Measurements from ENCODE around the gene MCRIP2. TPM values are rescaled to one million over a fixed set of nuclear protein-coding genes. Genes with fewer than 3 reads are reported as not detected.

Gene MCRIP2
- total and polyA plus RNA-seq, 9 of the 15 experiments (the other 6 are each of a cell fraction or from before 2014, with no cell fraction given), result 0.80 to 120 (median 35.2) TPM

GRCh38 chr16:637081-638018 lies 4.3 kb upstream of the MCRIP2 start (continued):
- TF ChIP-seq, protein P1, sequence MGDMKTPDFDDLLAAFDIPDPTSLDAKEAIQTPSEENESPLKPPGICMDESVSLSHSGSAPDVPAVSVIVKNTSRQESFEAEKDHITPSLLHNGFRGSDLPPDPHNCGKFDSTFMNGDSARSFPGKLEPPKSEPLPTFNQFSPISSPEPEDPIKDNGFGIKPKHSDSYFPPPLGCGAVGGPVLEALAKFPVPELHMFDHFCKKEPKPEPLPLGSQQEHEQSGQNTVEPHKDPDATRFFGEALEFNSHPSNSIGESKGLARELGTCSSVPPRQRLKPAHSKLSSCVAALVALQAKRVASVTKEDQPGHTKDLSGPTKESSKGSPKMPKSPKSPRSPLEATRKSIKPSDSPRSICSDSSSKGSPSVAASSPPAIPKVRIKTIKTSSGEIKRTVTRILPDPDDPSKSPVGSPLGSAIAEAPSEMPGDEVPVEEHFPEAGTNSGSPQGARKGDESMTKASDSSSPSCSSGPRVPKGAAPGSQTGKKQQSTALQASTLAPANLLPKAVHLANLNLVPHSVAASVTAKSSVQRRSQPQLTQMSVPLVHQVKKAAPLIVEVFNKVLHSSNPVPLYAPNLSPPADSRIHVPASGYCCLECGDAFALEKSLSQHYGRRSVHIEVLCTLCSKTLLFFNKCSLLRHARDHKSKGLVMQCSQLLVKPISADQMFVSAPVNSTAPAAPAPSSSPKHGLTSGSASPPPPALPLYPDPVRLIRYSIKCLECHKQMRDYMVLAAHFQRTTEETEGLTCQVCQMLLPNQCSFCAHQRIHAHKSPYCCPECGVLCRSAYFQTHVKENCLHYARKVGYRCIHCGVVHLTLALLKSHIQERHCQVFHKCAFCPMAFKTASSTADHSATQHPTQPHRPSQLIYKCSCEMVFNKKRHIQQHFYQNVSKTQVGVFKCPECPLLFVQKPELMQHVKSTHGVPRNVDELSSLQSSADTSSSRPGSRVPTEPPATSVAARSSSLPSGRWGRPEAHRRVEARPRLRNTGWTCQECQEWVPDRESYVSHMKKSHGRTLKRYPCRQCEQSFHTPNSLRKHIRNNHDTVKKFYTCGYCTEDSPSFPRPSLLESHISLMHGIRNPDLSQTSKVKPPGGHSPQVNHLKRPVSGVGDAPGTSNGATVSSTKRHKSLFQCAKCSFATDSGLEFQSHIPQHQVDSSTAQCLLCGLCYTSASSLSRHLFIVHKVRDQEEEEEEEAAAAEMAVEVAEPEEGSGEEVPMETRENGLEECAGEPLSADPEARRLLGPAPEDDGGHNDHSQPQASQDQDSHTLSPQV (IDR thresholded peaks at IDR 0.05), result peak; percentile 42; the same call in 1 of the 2 replicates
- TF ChIP-seq ZNF57 (CRISPR knock-in tag; IDR thresholded peaks at IDR 0.05), result no peak
- TF ChIP-seq, protein P2, sequence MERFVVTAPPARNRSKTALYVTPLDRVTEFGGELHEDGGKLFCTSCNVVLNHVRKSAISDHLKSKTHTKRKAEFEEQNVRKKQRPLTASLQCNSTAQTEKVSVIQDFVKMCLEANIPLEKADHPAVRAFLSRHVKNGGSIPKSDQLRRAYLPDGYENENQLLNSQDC (CRISPR knock-in tag; IDR thresholded peaks at IDR 0.05), result no peak
- TF ChIP-seq, protein P3, sequence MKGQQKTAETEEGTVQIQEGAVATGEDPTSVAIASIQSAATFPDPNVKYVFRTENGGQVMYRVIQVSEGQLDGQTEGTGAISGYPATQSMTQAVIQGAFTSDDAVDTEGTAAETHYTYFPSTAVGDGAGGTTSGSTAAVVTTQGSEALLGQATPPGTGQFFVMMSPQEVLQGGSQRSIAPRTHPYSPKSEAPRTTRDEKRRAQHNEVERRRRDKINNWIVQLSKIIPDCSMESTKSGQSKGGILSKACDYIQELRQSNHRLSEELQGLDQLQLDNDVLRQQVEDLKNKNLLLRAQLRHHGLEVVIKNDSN (CRISPR knock-in tag; IDR thresholded peaks at IDR 0.05), result peak; percentile 92
- TF ChIP-seq PTTG1 (tag; IDR thresholded peaks at IDR 0.05; ENCODE audit: low read depth), result no peak
- TF ChIP-seq MYNN (IDR thresholded peaks at IDR 0.05), result 0 out of 2 replicates have a peak, but pooled peaks have one; percentile 8
- no peak for TF ChIP-seq MYNN (CRISPR knock-in tag; IDR thresholded peaks at IDR 0.05)
- 0 out of 2 replicates have a peak, but pooled peaks have one; percentile 53 for TF ChIP-seq ARID4B (CRISPR knock-in tag; IDR thresholded peaks at IDR 0.05)
- 0 out of 2 replicates have a peak, but pooled peaks have one; percentile 35 for TF ChIP-seq POLR2G (IDR thresholded peaks at IDR 0.05; ENCODE audit: low read depth, low read length)
- TF ChIP-seq FOXM1 (IDR thresholded peaks at IDR 0.05; ENCODE audit: low read depth), result no peak
- TF ChIP-seq FOXM1 (CRISPR knock-in tag; IDR thresholded peaks at IDR 0.05; ENCODE audit: low read depth), result no peak
- no peak for TF ChIP-seq PML (IDR thresholded peaks at IDR 0.05; ENCODE audit: low read length)
- TF ChIP-seq KDM1A (IDR thresholded peaks at IDR 0.05), result no peak
